Non-pigmented ciliary epithelial cell (primary cell): ENCODE results near the gene OR2B6.
A peak's percentile ranks its signal among the peaks of the same experiment; 100 is the strongest.
"Not testable (repeated sequence)": the region's sequence is repeated elsewhere in the genome, so short reads cannot be mapped to it uniquely, and the experiment has no call there.

ENCODE experiments used
- DNase-seq: peaks from one replicate; pipeline ENCODE4 v3.0.0-alpha.2; 2010; ENCODE audit warnings: low read depth

OR2B6 gene

DNA sequence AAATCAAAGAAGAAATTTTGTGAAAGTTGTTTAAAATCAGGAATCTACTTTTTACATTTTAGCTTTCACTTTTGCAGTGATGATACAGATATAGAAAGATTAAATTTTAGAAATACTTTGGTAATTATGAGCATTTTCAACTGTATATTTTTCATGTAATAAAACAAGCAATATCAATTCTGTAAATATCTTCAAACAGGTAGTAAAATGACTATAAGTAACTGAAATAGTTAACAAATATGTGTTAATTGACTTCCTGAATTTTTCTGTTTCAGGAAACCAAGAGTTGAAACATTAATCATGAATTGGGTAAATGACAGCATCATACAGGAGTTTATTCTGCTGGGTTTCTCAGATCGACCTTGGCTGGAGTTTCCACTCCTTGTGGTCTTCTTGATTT lies at the start of gene OR2B6:
TSS of gene OR2B6 (plus strand) at position 301 of the 400 bp plus-strand sequence. CDS start at position 301, 0 bp downstream.
- DNase-seq: no peak

DNA sequence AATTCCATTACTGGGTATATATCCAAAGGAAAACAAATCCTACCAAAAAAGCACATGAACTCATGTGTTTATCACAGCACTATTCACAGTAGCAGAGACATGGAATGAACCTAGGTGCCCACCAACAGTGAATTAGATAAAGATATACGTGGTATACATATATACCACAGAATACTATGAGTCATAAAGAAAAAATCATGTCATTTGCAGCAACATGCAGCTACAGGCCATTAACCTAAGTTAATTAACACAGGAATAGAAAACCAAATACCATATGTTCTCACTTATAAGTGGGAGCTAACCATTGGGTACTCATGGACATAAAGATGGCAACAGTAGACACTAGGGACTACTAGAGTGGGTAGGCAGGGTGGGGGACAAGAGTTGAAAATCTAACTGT lies 49.0 kb upstream of the OR2B6 start:
- DNase-seq: no peak

DNA sequence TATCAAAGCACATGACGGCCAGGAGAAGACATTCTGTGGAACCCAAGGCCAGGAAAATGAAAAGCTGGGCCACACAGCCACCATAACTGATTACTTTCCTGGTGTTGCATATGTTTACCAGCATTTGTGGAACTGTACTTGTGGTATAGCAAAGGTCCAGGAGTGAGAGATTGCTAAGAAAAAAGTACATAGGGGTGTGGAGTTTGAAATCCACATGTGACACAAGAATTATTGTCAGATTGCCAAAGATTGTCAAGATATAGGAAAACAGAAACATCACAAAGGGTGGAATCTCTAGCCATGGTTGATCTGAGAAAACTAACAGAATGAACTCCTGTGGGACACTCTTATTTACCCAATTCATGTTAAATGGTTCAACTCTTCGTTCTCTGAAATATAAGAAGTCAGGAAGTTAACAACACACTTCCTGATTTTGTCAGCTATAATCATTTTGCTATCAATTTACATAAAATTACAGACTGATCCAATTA lies 45.0 kb upstream of the OR2B6 start, which contains the start of gene OR2B2:
TSS of gene OR2B2 (minus strand) at position 441 of the 491 bp plus-strand sequence. CDS start at position 364, 77 bp downstream.
- DNase-seq: no peak

DNA sequence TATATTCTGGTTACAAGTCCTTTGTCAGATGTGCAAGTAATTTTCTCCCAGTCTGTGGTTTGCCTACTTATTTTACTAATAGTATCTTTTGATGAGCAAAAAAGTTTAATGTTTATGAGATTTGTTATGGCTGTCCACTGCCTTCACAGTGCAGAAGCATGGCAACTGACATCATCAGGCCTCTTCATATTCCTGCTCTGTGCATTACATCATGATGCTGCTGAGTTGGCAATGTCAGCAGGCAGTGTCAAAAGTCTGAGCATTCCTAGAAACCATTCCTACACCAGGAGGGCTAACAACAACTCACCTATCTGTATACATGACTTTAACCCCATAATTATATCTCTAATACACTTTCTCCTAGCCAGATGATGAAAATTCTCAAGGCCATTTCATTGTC lies 34.1 kb upstream of the OR2B6 start:
- DNase-seq: no peak

DNA sequence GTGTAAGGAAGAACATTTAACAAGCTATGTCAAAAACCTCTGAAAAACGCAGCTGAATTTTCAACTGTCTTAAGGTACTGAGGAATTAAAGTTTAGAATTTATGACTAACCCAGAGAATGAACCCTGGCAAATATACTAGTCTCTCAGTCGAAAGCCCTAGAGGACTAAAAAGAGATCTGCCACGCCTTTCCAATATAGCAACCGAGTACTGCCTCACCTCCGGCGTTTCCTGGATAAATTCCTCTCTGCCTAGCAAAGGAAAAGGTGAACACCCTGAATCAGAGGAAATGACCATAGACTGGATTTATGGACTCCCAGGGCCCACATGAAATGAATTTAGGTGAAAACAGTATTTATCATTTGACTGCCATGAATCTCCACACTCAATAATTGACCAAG lies 32.9 kb upstream of the OR2B6 start:
- DNase-seq: no peak

DNA sequence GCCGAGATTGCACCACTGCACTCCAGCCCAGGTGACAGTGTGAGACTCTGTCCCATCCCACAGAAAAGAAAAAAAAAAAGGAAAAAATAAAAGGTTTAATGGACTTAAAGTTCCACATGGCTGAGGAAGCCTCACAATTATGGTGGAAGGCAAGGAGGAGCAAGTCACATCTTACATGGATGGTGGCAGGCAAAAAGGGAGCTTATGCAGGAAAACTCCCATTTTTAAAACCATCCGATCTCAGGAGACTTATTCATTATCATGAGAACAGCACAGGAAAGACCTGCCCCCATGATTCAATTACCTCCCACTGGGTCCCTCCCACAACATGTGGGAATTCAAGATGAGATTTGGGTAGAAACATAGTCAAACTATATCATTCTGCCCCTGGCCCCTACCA lies 29.0 kb upstream of the OR2B6 start:
- not testable (repeated sequence) for DNase-seq

DNA sequence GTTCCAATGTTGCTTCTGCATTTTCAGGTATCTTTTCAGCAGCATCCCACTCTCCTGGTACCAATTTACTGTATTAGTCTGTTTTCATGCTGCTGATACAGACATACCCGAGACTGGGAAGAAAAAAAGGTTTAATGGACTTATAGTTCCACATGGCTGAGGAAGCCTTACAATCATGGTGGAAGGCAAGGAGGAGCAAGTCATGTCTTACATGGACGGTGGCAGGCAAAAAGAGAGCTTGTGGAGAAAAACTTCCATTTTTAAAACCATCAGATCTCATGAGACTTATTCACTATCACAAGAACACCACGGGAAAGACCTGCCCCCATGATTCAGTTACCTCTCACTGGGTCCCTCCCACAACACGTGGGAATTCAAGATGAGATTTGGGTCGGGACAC lies 27.1 kb upstream of the OR2B6 start:
- not testable (repeated sequence) for DNase-seq

DNA sequence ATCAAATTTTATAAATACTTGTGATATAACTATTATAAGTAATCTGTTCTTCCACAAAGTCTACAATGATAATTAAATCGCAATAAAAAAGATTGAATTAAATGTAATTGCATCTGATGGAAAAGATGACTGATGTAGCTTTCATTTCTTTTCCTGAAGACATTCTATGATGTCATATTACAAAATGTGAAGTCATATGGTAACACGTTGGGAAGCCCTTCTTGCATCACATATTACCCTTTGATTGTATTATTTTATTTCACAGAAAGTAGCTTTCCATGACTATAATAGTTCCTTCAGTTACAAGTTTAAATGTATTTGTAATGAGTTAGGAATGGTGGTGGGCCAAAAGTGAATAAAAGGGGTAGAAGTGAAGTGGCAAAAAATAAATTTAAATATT lies 25.8 kb upstream of the OR2B6 start:
- no peak for DNase-seq

DNA sequence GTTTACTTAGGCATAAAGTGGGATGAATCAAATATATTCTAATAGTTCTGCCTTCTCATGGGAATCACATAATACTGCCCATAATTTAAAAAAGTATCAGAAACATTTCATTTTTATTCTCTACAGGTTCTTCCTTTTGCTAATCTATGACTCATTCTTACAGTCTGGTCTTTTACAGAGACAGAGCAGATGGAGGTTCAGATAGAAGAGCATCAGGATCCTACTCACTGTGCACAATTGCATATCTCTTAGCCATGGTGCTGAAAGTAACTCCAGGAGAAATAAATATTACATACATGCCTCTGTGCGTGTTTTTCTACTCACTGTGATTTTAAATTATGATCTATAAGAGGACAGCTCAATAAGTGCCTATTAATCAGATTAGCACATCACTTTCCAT lies 16.3 kb upstream of the OR2B6 start:
- no peak for DNase-seq

DNA sequence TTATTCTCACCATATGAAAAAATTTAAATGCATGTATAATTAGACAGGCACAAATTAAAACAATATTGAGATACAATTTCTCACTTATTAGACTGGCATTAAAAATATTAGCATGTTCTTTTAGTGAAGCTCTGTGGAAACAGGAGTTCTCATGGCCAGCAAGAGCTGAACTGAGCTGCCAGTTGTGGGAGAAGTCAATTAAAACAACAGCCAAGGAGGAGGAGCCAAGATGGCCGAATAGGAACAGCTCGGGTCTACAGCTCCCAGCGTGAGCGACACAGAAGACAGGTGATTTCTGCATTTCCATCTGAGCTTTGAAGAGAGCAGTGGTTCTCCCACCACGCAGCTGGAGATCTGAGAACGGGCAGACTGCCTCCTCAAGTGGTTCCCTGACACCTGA lies 14.0 kb upstream of the OR2B6 start:
- DNase-seq: not testable (repeated sequence)

DNA sequence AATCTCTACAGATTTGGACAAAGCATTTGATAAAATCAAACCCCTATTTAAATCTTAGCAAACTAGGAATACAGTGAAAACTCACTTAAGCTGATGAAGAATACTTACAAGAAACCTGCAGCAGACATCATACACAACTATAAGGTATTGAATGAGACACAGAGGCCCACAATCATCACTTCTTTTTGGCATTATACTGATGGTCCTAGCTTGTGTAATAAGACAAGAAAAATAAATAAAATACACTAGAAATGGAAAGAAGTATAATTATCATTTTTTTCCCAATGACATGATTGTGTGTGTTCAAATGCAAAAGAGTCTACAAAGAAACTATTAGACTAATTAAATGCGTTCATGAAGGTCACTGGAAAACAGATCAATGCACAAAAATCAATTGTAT lies 8.8 kb upstream of the OR2B6 start:
- no peak for DNase-seq

DNA sequence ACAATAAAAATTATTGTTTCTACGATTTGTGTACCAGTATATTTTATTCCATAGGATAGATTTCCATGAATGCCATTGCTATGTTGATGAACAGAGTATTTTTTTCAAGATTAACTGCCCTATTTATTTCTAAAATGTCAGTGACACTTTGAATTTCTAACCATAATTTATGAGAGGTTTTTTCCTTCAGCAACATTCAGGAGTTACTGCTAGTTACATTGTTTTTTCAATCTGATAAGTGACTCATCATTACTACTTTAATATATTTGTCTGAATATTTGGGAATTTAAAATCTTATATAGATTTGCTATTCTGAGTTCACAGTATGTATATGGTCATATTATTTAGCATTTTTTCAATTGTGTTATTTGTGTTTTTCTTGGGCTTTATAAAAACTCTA lies 6.0 kb upstream of the OR2B6 start:
- DNase-seq: no peak

DNA sequence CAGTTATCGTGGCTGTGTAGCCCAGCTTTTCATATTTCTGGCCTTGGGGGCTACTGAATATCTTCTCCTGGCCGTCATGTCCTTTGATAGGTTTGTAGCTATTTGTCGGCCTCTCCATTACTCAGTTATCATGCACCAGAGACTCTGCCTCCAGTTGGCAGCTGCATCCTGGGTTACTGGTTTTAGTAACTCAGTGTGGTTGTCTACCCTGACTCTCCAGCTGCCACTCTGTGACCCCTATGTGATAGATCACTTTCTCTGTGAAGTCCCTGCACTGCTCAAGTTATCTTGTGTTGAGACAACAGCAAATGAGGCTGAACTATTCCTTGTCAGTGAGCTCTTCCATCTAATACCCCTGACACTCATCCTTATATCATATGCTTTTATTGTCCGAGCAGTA lies 475 bp downstream of the OR2B6 start:
- DNase-seq: no peak

DNA sequence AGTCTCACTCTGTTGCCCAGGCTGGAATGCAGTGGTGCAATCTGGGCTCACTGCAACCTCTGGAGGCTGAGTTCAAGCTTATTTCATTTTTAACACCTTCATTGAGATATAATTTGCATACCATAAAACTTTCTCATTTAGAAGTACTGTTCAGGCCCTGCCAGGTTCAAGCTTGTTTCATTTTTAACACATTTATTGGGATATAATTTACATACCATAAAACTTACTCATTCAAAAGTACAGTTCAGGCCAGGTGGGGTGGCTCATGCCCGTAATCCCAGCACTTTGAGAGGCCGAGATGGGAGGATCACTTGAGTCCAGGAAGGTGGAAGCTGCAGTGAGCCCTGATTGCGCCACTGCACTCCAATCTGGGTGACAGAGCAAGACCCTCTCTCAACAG lies 5.5 kb downstream of the OR2B6 start:
- no peak for DNase-seq

DNA sequence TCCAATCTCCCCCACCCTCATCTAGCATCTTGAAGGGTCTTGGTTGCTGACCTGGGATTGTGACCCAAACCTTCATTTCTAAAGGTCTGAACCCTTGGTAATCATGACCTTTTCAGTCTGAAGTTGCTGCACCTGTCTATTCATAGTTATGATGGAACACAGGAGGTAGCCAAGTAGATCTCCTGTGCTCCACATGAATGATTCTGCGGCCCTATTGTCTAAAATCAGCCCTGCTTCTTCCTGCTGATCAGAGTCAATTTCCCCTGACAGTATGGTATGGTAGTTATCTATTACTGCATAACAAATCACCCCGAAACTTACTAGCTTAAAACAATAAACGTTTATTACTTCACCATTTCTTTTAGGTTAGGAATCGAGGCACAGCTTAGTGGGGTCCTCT lies 9.0 kb downstream of the OR2B6 start:
- no peak for DNase-seq

DNA sequence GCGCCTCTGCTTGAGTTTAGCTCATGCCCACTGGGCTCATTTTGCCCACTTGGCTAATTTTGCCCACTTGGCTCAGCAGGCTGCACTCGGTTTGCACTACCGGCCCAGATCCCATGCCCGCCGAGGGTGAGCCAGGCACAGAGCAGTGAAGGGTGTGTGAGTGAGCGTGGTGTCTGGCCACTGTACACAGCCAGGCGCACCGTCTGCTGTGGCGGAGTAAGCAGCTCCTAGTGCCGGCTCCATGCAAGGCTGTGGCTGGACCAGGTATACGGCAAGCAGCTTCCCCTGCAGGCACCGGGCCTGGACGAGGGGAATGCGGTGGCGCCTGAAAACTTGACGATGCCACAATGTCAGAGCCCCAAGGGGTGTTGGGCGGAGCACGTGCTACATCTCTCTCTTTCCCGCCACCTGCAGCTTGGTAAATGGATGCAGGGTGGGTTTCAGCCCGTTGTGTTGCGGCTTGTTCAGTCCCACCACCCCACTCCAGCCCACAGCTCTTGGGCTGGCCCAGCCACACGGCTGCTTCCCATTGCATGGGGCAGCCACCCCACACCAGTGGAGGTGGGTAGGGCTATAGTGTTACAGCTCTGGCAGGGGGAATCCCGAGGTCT lies 9.9 kb downstream of the OR2B6 start:
- DNase-seq: no peak

DNA sequence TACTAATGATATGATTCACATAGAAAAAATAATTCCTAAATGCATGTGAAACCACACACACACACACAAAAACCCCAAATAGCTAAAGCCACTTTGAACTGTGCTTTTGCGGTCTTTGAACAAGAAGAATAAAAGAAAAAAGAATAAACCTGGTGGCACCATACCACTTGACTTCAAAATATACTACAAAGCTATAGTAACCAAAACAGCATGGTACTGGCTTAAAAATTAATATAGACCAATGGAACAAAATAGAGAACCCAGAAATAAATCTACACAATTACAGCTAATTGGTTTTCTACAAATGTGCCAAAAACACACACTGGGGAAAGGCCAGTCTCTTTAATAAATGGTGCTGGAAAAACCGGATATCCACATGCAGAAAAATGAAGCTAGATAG lies 13.4 kb downstream of the OR2B6 start:
- DNase-seq: no peak

DNA sequence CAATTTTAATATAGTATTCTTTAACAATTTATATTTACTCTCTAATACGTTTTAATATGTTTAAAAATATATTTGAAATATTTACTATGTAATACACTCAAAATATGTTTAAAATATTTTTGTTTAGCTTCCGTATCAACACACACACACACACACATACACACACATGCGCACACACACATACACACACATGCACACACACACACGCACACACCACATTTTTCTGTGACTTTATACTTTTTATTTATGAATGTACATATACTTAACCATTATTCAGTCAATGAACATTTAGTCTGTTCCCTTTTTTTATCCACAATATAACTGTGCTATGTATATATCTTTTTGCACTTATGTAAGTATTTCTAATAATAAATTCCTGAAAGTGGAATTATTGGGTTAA lies 15.7 kb downstream of the OR2B6 start:
- DNase-seq: no peak

DNA sequence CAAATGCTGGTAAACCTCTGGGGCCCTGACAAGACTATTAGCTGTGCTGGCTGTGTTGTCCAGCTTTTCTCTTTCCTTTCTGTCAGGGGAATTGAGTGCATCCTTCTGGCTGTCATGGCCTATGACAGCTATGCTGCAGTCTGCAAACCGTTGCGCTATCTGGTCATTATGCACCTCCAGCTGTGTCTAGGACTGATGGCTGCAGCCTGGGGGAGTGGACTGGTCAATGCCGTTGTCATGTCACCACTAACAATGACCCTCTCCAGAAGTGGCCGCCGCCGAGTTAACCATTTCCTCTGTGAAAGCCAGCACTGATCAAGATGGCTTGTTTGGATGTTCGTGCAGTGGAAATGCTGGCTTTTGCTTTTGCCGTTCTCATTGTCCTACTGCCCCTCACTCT lies 20.3 kb downstream of the OR2B6 start:
- no peak for DNase-seq

DNA sequence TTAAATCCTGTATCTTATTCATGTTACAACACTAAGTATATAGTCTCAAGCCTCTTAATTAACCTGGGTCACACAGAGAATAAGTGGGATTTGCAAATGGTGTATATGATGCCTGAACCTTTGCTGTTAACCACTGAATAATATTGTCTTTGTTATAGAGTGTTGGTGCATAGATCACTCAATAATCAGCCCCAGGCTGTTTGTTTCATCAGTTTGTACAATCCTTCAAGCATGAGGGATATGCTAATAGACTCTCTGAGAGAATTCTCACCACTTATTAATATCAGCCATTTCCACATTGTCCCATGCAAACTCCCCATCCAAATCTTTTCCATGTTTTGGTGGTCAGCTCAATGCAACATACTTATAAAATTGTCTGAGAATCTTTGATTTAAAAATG lies 21.7 kb downstream of the OR2B6 start:
- no peak for DNase-seq

DNA sequence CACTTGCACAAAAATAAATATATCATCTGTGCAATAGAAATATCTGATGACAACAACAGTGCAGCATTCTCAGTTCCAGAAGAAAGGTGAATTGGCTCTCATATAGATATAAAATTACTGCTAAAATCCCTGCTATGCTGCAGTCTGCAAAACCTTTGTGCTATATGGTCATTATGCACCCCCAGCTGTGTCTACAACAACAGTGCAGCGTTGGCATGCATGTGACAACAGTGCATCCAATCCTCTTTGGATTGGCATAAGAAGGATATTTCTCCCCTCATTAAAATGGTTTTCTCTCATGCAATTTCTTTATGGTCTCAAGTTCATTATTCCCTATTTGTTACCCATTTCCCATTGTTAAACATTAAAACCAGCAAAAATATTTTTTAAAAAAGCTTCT lies 23.1 kb downstream of the OR2B6 start:
- DNase-seq: no peak

DNA sequence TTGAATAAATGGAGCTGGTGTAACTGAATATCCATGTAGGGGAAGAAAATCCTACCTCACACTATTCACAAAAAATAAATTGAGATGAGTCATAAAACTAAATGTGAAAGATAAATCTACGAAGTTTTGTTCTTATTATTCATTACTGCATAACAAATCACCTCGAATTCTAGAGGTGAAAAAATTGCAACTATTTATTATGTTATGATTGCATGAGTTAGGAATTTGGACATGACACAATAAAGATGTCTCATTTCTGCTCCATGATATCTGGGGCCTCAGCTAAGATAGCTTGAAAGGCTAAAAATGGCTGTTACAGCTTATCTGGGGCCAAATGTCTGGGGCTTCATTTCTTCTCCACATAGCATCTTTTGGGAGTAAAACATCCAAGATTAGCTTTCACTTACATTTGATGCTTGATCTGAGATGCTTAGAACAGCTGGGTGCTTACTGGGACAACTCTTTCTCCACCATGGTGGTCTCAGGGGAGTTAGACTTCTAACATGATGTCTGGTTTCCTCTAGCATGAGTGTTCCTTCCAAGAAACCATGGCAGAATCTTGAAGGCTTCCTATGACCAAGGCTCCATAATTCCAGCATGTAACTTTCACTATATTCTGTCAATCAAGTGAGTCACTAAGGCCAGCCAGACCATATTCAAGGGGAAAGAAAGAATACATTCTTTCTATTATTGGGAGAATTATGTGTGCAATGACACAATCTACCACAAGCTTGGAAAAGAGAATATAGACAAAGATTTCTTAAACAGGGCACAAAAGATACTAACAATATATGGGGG lies 30.1 kb downstream of the OR2B6 start:
- DNase-seq: peak; percentile 10

DNA sequence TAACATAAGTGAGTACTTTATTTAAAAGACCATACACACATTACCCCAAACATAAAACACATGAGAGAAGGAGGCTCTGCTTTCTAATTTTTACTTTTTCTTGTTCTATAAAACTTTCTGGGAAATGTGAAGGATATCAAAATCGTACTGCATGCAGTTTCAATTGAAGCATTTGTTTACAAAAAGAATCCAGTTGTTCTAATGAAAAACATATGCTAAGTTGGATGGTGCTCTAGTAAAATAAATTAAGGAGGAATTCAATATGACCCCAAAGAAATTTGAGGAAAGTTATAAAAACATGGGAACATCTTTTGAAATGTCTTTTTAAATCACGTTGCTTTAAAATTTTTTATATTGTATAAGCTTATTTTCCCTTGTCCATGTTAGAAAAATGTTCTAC lies 37.6 kb downstream of the OR2B6 start:
- DNase-seq: no peak
